ENCODE measurements around the gene TAF15.

TAF15 gene

DNA sequence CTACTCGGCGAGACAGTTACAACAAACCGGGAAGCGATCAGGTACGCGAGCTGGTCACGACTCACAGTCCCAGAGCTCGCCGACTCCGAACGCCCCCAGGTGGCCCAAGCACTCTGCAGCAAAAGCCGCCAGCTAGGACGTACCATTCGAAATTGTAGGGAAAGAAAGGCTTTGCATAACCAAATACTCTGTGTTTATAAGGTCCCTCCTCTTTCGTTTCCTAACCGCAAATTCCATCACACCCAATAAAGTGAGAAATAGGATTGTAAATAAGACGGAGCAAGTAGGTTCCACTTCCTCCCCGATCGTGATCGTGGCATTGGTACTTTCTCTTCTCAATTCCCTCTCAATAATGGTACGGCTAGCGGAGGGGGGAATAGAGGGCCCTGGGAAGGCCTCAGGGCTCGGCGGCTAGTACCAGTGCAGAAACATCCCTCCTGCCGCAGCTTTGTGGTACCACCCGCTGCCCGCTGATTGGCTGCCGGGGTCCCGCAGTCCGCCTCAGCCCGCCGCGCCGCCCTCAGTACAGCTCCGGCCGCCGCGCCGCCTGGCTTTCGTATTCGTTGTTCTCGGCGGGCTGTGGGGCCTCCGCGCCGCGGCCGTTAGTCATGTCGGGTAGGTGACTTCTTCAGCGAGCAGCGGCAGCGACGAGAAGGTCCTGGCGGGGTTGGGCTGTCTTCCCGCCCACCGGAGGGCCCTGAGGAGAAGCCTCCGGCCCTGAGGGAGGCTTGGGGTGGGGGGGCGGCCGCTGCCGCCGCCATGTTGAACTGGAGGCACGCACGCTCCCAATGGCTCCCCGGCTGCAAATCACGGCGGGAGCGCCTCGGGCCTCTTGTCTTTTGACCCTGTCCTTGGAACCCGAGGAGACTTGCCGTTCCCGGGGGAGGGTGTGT lies at the start of gene TAF15:
TSS of gene TAF15 (plus strand) at position 523 of the 893 bp plus-strand sequence. CDS start at position 609, 86 bp downstream.
- peak; percentile 82 for DNase-seq (ENCODE audit: low read depth)

DNA sequence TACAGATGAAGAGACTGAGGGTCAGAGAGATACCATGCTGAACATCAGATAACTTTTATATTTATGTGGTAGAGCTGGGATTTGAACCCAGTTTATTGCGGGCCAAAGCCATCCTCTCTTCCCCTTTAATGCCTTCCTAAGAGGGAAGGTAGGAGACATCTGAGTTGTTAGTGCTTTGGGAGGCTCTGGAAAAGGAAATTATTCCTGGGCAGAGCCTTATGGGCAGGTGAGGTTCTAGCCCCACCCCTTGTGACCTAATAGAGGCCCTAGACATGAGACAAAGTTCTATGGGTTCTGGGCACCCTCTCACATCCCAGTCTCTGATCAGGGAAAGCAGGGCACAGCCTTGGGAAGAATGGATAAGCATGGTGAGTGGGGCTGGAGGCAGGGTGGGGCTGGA lies 48.7 kb upstream of the TAF15 start, which contains the start of gene C17orf50:
TSS of gene C17orf50 (plus strand) at position 301 of the 400 bp plus-strand sequence. CDS start at position 356, 55 bp downstream.
- no peak for DNase-seq (ENCODE audit: low read depth)

DNA sequence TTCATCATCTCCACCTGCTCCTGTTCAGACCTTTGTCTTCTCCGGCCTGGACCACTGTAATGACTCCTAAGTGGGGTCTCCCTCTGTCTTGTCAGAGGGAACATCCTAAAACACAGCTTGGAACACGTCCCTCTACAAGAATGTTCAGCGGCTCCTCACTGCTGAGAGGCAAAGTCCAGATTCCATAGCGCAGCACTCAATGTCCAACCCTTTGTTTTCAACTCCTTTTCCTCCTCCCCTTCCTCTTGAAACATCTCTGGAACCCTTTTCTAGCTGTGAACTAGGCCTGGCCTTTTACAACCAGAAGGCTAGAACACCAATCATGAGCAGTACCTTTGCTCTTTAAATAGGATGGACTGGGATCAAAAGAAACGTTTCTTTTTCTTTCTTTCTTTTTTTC lies 47.7 kb upstream of the TAF15 start:
- DNase-seq (ENCODE audit: low read depth): no peak

DNA sequence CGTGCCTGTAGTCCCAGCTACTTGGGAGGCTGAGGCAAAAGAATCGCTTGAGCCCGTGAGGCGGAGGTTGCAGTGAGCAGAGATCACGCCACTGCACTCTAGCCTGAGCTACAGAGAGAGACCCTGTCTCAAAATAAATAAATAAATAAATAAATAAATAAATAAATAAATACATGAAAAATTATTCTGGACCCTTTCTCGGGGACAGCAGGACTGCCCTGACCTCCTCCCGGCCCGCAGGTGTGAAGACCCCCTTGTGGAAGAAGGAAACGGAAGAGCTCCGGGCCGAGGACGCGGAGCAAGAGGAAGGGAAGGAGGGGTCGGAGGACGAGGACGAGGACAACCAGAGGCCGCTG lies 45.5 kb upstream of the TAF15 start:
- DNase-seq (ENCODE audit: low read depth): no peak

DNA sequence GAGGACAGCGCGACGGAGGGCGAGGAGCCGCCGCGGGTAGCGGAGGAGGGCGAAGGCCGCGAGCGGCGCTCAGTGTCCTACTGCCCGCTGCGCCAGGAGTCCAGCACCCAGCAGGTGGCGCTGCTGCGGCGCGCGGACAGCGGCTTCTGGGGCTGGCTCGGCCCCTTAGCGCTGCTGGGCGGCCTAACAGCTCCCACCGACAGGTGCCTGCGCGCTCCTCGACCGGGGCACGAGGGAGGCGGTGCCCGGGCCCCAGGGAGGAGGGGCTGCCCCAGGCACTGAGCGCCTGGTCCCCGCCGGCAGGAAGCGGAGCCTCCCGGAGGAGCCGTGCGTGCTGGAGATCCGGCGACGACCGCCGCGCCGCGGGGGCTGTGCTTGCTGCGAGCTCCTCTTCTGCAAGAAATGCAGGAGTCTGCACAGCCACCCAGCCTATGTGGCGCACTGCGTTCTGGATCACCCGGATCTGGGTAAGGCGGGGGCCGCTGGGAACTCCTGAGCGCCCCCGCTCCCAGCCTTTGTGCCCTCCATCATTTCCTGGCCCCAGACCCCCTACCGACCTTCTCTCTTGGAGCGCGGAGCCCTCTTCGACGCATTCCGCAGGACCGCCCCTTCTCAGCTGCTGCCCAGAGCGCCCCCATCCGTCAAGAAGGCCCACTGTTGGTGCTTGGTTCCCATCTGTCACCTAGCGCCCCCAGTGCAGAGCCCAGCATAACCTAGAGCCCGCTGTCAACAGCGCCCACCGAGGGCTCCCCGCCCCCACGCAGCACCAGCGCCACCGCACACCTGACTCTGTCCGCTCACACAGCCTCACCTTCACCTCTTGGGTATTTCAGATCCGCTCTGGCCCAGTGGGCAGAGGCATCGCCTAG lies 44.9 kb upstream of the TAF15 start:
- DNase-seq (ENCODE audit: low read depth): peak; percentile 80

GRCh38 chr17:35765086-35765710 lies 44.1 kb upstream of the TAF15 start:
- no peak for DNase-seq (ENCODE audit: low read depth)

- no peak for DNase-seq (ENCODE audit: low read depth)
These were observed 43.4 kb upstream of the TAF15 start for GRCh38 chr17:35765756-35766488.

DNA sequence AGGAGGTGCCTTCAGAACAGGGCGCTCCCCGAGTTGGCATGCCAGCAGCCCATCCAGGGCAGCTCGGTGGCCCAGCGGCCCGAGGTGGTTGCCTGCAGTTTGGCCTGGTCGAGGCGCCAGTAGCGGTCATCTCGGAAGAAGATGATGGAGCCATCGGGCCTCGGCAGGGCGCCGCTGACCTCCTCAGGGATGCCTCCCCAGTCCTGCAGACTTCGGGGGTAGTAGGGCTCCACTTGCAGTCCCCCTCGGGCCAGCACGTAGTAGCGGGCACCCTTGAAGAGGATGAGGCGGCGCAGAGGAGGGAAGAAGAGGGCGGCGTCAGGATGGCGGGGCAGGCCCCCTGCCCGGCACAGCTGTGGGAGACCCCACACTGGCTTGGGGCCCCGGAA lies 42.8 kb upstream of the TAF15 start:
- no peak for DNase-seq (ENCODE audit: low read depth)

- no peak for DNase-seq (ENCODE audit: low read depth)
These were observed 42.3 kb upstream of the TAF15 start for GRCh38 chr17:35766903-35767510.

- no peak for DNase-seq (ENCODE audit: low read depth)
These were observed 40.5 kb upstream of the TAF15 start for GRCh38 chr17:35768797-35769196.

DNA sequence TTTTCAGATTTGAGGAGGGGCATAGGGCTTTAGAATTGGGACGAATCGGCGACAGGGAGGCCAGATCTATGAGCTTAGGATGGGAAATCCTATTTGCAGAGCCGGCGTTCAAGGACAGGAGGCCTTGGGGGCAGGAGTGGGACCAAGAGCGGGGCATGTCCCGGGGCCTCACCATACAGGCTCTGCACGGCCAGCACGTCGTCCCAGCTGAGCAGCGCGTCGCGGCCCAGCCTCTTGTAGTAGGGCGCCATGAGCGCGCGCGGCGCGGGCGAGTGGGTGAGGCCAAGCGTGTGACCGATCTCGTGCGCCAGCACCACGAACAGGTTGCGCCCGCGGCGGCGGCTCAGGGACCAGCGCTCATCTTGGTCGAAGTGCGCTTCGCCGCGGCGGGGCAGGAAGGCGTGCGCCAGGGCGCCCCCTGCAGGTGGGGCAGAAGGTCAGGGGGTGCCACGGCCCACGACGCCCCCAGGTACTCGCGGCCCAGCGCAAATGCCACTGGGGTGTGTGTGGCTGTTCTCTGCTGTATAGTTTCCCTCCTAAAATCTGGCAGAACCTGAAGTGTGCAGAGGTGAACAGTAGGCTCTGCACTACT lies 39.3 kb upstream of the TAF15 start:
- no peak for DNase-seq (ENCODE audit: low read depth)

- no peak for DNase-seq (ENCODE audit: low read depth)
These were observed 36.2 kb upstream of the TAF15 start for GRCh38 chr17:35773129-35773528.

DNA sequence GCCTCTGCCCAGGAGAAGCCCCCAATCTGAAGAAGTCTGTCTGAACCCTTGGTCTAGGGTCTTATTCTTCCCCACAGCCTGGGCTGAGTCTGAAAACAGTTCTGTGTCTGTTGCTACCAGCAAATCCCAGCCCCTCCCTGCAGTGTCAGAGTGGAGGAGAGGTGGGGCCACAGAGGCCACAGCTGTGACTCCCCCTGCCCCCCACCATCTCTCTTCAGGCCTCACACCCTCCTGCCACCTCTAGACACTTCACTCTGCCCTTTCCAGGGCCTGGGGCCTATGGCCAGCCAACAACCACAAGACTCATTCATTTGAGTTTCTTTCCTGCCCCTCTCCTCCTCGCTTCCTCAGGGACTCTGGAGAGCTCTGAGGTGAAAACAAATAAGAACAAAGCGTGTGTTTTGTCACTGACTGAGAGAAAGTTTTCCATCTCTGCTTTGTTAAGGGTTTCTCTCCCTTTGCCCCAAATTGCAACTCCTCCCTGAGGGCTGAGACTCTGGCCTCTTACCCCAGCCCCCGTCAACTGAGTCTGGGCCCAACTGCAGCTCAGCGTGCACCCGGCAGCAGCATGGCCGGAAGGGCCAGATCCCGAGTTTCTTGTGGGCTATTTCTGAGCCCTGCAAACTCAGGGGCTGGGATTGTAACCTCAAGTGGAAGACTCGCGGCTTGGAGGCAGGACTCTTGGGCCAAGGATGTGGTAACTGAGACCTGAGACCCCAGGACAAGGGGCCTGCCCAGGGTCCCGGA lies 35.4 kb upstream of the TAF15 start:
- no peak for DNase-seq (ENCODE audit: low read depth)

GRCh38 chr17:35774499-35774898 lies 34.8 kb upstream of the TAF15 start:
- DNase-seq (ENCODE audit: low read depth): no peak

DNA sequence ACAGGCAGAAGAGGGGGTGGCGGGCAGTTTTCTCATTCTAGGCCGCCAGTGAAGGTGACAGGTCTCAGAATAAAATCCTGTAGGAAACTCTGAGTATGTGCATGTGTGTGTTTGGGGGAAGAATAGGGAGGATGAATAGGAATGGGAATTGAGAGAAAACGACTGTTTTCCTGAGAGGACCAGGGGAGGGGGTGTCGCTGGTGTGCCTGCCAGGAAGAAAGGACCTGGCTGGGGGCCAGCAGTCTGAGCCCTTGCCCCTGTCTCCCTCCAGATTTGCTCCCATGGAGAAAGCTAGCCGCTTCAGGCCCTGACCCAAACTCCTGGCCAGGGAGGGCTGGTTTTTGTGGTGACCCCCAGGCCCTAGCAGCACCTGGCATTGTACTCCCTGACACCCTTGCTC lies 34.2 kb upstream of the TAF15 start:
- DNase-seq (ENCODE audit: low read depth): no peak

GRCh38 chr17:35775583-35775982 lies 33.7 kb upstream of the TAF15 start:
- no peak for DNase-seq (ENCODE audit: low read depth)

DNA sequence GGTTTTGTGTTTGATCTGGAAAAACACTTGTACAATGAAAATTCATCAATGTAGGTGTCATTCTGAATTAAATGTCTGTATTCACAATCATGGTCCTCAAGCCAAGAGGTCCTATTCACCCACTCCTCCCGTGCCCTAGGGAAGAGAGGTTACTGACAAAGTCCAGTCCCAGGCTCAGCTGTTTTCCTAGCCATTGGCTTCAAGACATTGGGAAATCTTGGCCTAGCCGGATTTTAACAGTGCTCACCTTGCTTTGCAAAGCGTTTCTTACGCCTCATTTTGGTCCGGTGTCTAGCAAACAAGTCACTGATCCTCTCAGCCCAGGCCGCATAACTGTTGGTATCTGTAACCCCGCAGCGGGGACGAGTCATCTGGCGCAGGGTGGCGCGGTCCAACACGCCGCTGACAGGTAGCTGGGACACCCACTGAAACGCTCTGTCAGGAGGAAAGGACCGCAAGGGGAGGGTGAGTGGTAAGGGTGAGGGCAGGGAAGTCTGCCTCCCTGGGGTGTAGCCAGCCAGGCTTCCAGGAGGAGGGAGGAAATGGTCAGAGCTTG lies 30.6 kb upstream of the TAF15 start:
- no peak for DNase-seq (ENCODE audit: low read depth)

DNA sequence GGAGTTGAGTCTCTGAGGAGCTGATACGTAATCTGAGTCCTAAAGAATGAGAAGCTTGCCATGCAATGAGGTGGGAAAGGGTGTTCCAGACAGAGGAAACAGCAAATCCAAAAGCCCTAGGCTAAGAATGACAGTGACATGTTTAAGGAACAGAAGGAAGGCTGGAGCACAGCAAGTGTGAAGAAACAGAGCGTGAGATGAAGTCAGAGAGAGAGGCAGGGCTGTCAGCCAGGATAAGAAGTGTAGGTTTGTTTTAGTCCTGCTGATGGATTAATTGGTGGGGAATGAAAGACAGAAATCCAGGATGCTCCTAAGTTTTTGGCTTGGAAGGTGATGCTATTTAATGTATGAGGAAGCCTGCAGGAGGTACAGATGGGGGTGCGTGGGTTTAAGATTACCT lies 28.3 kb upstream of the TAF15 start:
- DNase-seq (ENCODE audit: low read depth): no peak

DNA sequence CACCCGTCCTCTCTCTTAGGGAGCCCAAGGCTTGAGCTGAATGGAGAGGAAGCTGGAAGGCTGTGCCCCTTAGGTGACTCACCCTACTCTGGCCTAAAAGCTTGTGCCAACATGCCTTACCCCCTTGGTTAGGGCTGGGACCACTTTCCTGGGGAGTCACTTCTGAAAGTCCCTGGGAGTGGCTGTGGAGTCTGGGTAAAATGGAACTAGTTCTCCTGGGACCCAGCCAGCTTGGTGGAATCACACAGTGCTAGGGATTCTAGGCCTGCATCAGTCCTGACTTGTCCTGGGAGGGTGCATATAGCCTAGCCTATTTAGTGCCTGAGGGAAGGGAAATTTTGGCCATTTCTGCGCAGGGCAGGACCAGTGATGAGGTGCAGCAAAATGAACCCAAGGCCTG lies 24.4 kb upstream of the TAF15 start:
- DNase-seq (ENCODE audit: low read depth): no peak

GRCh38 chr17:35786941-35787432 lies 22.3 kb upstream of the TAF15 start:
- DNase-seq (ENCODE audit: low read depth): no peak

Data from stimulated activated CD8-positive, alpha-beta memory T cell treated with anti-CD3 and anti-CD28 coated beads, Interleukin-15, amount 100 ng/mL, for 24 hours (primary cell).